ENCODE measurements around the gene ALKAL2.

Gene ALKAL2

DNA sequence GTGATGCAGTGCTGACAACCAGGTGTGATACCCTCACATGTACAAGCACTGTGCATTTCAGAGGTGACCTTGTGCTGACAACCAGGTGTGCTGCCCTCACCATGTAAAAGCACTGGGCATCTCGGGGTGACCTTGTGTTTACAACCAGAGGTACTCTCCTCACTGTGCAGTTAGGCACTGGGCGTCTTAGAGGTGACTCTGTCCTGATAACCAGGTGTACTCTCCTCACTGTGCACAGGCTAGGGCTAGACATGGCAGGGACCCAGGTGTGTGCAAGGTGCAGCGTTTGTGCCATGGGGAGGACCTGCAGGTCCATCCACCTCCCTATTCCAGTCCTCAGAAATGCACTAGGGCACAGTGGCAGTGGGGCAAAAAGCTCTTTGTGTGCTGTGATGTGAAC lies 8.5 kb upstream of the ALKAL2 start:
- no peak overlapping the region for H3K4me3 ChIP-seq (ENCODE audit: low read depth, low read length)
- no peak for DNase-seq (ENCODE audit: low read depth)

DNA sequence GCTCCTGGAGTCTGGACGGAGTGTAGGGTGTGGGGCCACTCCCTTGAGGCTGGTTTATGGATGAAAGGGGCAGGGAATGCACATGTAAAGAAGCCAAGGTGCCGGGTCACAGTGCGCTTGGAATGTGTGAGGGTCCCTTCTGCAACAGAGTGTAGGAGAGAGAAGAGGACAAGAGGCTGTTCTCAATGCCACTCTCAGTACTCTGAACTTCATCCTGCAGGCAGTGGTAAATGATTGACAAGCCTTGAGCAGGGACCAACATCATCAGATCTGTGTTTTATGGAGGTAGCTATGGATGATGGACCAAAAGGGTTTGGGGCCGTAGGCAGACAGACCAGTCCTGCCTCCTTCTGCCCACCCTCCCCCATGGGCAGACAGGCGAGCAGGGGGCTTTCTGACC lies 7.2 kb upstream of the ALKAL2 start:
- no peak for DNase-seq (ENCODE audit: low read depth)
- H3K4me3 ChIP-seq (ENCODE audit: low read depth, low read length), result no peak overlapping the region

DNA sequence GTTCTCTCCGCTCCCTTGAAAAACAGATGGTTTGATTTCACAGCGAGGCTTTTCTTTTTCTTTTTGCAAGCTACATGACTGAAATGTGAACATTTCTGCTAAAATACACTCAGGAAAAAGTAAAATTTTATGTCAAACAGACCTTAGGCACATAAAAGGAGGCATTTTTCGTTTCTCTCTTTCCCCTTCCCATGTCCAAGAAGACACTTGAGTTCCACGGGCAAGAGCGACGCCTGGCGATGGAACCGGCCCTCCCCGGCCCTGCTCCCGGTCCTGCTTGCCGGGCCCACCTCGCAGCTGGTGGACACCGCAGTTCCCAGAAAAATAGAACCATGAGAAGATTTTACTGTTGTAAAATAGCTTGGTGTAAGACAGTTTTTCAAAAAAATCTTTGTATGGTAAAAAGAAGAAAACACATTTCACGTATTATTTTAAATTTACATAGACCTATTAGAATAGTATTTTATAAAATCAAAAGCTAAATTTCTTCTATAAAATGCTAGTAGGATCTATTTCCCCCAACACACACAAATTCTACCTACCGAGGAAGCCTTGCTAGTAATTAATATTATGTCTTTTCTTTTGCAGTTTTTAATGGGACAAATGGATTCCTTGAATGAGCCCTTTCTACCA lies 2.3 kb upstream of the ALKAL2 start:
- DNase-seq (ENCODE audit: low read depth), result peak; percentile 28
- H3K4me3 ChIP-seq (ENCODE audit: low read depth, low read length), result peak overlapping the region; percentile 48

DNA sequence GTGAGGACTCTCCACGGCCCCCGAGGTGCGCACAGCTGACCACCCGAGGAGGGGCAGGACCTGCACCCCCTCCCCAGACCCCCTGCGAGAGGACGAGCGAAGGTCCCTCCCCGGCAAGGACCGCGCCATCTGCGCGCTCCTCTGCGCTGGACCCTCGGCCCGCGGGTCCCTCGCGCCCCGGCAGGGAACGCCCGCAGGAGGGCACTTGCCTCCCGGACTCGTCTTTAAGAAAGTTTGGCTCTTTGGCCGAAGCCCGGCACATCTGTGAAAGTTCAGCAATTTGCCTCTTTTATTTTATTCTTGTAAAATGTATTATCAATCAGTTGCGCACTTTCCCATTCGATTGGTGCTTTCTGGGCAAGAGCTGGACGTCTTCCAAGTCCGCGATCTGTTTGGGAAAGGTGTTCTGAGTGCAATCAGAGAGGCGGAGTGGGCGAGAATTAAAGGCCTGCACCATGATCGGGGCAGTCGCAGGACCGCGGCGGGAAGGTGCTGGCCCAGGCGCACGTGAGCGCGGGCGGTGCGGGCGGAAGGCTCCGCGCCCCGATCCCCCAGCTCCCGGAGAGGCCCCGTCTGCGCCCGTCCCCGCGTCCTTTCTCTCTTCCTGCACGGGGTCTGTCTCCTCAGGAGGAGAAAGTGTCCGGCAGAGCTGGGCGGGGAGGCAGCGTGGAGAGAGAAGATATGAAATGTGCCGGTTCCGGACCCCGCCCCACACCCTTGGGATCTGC lies 1.6 kb upstream of the ALKAL2 start:
- peak overlapping the region; percentile 48 for H3K4me3 ChIP-seq (ENCODE audit: low read depth, low read length)
- DNase-seq (ENCODE audit: low read depth), result no peak

DNA sequence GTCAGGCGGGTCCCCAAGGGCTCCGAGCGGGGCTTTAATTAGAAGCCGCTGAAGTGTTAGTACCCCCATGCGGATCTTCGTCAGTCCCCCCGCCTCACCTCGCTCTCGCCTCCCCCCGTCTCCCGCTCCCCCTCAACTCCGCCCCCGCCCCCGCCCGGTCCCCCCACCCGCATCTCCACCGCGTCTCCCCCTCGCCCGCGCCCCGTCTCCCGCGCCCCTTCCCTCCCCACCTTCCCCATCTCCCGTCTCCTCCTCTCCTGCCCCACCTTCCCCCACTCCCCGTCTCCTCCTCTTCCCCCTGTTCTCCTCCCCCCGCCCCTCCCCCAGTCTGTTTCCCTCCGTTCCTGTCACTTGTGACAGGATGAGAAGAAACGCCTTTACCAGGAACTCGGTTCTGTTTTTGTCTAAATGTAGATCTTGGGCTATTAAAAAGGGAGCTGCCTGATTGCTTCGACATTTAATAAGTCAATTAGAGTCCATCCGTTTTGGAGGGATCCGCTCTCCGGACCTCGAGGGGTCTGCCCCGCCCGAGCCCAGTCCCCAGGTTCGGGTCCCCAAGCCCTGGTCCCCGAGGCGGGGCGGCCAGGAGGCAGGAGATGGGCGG lies 969 bp upstream of the ALKAL2 start:
- H3K4me3 ChIP-seq (ENCODE audit: low read depth, low read length), result peak overlapping the region; percentile 48
- no peak for DNase-seq (ENCODE audit: low read depth)

DNA sequence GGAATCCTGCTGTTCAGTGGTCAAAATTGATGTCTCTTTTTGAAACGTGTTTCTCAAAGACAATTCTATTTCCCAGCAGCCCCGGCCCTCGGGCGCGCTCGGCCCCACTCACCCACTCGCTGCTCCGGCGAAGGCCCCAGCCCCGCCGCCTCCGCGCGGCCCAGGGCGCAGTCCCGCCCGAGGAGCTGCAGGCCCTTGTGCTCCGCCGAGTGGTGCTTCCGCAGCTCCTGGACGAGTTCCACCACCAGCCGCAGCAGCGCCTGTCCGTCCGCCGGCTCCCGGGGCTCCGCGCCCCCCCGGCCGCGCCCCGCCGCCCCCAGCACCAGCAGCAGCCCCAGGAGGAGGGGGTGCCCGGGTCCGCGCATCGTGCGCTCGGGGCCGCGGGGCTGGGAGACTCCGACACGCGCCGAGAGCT lies 413 bp downstream of the ALKAL2 start:
- H3K4me3 ChIP-seq (ENCODE audit: low read depth, low read length), result peak overlapping the region; percentile 32
- DNase-seq (ENCODE audit: low read depth), result no peak

DNA sequence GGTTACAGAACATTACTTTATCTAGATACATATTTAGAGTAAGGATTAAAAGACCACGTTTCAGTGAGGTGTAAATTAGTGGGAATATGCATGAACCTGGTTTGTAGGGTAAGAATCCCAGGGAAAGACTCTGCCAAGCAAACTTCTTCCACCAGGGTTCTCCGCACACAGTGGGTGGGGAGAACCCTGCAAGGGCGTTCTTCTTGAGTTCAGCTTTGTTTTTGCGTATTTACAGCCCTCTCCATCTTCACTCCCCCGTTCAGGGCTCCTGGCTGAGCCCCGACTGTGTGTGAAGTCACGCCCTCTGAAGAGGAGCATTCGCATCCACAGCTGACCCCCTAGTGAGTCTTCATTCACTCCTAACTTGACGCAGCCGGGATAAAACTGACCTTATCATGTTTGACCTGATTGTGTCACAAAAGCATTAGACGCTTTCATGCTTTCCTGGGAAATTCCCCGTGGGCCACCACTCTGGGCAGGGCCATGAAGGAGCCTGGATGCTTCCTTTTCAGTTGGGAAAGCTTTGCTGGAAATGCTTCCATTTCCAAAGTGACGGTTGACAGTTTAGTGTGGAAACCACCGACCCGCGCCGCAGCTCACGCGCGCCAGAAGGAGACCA lies 1.0 kb downstream of the ALKAL2 start:
- no peak for DNase-seq (ENCODE audit: low read depth)
- H3K4me3 ChIP-seq (ENCODE audit: low read depth, low read length), result peak overlapping the region; percentile 32

DNA sequence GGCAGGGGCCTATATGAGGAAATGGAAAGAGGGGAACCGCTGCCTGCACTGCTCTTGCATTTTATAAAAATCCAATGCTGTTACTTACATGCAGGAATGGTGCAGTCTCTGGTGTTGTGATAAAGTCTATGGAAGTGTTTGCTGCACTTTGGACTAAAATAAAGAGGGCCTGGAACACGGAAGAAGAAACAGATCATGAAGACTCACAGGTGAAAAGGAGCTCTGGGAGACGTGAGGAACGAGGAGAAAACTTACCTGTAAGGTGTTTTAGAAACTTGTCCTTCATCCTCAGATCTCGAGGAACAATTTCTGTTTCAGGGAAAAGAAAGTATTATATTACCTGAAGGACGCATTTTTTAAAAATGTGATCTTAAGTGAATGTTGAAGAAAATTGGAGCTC lies 1.9 kb downstream of the ALKAL2 start:
- no peak for DNase-seq (ENCODE audit: low read depth)
- no peak overlapping the region for H3K4me3 ChIP-seq (ENCODE audit: low read depth, low read length)

DNA sequence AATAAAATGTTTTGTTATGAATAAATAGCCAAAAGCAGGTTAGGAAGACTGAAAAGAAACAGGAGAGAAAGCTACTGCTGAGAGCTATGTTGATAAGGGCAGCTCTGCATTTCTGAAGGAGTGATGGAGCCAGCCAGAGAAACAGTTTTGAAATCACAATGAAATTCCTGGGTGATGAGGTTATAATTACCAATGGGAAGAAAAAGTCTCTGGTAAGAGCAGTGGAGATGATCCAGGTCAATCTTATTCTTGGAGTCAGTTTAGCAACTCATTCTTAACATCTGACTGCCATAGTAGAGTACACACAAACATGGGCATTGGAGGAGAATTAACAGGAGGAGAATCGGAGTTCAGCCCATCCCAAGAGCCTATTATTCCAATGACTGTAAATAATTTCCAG lies 2.4 kb downstream of the ALKAL2 start:
- H3K4me3 ChIP-seq (ENCODE audit: low read depth, low read length), result no peak overlapping the region
- DNase-seq (ENCODE audit: low read depth), result peak; percentile 61

DNA sequence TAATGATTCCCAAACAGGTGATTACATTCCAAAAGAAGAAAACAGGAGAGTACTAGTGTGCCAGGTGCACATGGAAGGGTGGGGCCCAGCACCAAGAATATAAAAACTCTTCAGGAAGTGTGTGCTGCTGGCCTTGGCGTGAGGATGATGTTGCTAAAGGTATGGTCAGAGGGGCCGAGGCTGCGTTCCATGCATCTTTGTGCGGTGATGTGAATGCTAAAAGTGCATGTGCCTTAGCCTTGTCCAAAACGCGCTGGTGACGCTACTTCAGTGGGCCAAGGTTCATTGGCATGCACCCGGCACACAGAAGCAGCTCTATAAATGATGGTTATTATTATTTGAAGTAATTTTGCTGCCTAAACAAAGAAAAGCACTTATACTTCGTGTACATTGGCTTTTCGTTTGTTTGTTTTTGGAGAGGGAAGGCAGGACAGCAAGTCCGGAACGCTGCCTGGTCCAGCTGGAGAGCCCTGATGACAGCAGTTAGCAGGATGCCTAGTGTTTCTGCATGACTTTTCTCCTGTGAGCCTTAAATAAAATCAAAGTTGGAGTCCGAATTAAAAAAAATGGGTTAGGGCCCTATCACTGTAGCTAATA lies 2.9 kb downstream of the ALKAL2 start:
- no peak for DNase-seq (ENCODE audit: low read depth)
- no peak overlapping the region for H3K4me3 ChIP-seq (ENCODE audit: low read depth, low read length)

DNA sequence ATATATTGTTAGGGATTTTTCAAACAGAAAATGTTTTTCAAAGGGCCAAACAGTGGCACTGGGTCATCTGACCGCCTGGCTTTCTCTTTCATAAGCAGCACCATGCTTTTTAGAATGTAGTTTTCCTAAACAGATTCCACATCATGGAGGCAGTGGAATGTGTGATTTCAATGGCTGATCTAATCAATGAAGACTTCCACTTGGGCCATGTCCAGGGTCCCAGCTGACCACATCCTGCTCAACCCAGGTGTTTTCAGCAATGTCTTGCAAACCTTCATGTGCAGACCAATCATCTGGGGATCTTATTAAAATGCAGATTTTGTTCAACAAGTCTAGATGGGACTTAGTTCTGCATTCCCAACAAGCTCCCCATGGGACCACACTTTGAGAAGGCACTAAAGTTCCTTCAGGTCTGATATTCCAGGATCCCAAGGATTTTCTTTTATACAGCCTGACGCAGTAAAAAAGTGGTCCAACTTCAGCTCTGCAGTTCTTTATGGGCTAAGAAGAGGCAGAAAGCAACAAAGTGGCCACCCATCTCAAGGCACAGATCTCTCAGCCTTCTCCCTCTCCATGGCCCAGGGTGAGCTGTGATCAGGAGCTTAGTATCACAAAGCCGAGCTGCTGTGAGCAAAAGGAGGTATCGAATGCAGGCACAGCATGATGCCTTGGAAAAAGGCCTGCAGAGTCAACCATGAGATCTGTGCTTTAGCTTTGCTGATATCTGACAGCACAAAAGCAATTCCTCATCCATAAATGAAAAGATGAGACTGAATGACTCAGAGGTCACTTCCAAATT lies 3.7 kb downstream of the ALKAL2 start:
- DNase-seq (ENCODE audit: low read depth), result no peak
- H3K4me3 ChIP-seq (ENCODE audit: low read depth, low read length), result no peak overlapping the region

DNA sequence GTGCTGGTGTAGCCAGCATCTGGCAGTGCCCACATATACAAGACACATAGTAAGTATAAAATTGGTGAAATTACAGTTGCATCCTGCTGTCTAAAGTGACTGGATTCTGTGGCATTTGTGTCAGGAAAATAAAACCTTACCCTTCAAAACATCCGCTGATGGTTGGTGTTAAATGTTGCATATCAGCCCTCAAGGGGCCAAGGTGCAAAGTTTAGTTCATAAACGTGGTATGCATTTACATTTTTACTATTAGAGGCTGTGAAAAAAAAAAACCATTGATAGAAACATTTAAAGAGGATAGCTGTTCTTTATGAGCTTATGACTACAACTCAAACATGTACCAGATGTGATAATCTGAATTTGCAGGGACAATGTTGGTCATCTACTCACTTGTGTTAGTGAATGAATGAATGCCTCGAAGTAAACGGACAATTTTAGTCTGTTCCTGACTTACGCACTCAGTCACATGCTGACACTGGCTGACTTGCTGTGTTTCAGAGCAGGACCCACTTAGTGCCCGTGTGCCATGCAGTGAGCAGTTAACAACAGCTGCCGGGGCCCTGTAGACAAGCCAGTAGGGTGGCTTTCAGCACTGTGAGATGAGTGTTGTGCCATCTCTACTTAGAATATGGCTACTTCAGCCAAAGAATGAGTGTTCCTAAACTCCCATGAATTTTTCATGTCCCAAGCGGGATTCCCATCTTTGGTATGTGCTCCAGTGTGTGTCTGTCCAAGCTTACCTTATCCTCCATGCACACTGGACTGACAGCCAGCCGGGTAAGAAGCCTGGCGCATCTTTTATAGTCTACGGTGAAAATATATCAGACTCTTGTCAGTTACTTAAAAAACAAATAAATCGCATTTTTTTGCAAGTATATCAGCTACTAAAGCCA lies 5.3 kb downstream of the ALKAL2 start:
- H3K4me3 ChIP-seq (ENCODE audit: low read depth, low read length), result no peak overlapping the region
- no peak for DNase-seq (ENCODE audit: low read depth)

DNA sequence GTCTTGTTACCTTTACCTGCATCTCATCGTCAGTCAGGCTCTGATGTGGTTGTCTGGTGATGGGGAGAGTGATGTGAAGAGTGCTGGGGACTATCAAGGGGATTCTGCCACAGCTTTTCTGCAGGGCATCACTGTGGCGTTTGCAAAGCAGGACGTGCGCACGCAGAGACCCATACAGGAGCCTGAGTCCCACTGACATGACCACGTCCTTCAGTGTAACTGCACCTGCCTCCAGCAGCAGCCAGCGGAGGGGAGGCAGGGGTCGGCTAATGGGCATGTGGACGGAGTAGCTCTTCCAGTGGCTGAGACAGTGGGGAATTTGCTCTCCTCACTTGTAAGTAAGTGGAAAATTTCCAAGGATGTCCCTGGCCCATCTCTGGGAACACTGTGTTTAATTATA lies 6.5 kb downstream of the ALKAL2 start:
- H3K4me3 ChIP-seq (ENCODE audit: low read depth, low read length), result no peak overlapping the region
- DNase-seq (ENCODE audit: low read depth), result no peak

DNA sequence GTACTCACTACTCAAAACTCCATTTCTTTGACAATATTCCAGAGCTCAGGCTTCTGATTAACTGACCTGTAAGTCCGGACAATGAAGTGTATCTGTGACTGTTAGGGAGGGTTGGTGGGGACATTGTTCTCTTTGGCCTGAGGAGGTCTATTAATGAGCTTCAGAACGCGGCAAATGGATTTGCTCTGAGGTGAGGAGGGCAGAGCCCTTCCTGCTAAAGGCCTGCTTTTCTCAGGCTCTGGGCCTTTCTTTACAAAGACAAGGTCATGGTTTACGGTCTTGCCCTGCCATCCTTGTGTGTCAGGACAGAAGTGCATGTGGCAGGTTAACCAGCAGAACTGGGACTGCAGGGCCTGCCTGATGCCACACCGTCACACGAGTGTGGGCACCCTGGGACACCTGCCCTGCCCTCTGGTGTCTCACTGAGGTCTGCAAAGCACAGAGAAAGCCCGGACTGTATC lies 7.2 kb downstream of the ALKAL2 start:
- DNase-seq (ENCODE audit: low read depth), result no peak
- H3K4me3 ChIP-seq (ENCODE audit: low read depth, low read length), result no peak overlapping the region

DNA sequence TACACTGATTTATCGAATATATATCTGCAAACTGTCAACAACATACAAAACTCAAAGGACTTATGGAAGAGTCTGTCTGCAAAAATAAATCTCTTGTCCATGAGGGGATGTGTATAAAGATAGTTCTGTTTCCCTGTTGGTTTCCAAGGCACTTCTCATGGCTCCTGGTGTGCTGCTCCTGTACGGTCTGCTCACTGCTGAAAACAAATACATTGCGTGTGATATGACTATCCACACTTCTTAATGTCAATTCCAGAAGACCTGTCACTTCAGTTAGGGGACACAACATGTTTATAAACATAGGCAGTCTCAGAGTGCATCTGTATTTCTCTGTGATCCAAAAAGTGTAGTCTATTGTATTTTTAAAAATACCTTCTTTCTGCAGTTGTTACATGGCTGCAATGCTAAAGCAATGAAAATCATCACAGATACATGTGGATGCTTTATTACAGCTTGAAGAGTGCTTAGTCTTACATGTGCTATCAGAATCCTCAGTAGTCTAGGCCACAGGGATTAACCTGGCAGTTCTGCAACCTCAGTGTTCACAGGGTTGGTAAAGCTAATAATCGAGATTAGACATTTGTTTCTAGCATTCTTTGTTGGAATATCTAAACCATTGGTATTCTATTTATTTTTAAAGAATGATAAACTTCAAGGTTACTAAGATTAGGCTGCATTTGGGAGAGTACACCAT lies 7.8 kb downstream of the ALKAL2 start:
- no peak for DNase-seq (ENCODE audit: low read depth)
- no peak overlapping the region for H3K4me3 ChIP-seq (ENCODE audit: low read depth, low read length)

DNA sequence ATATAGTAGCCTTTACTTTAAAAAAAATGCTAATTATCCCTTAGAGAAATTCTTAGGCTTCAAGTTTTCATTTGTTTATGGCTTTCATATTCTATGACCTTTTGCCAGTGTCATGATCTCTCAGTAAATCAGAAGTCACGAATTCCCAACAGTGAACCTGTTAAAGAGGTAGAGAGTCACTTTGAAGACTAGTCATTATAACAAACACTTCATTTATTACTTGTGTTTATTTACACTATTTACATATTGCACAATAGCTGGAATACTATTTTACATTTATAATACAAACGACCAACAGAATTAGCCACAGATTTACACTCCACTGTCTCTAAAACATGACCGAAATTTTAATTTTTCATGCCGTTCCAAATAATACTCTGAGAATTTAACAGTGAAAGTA lies 8.5 kb downstream of the ALKAL2 start:
- H3K4me3 ChIP-seq (ENCODE audit: low read depth, low read length), result no peak overlapping the region
- DNase-seq (ENCODE audit: low read depth), result no peak

DNA sequence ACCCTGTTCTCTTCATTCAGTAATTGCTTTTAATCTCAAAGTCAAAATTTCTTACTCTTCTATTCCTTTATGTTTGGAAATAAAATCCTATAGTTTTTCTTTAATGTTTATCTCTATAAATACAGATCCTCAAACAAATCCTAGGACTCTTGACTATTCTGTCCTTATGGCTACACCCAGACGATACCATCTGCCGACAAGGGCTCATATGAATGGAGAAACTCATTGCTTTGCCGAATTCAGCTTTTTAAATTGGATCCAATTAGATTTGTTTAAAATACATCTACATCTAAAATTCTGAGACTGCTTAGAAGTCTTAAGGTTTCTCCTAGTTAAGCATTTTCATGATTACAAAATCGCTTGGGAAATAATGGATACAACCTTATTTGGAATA lies 9.0 kb downstream of the ALKAL2 start:
- H3K4me3 ChIP-seq (ENCODE audit: low read depth, low read length), result no peak overlapping the region
- no peak for DNase-seq (ENCODE audit: low read depth)
